Measurements from ENCODE around the gene PPCDC.
"Not testable (repeated sequence)": the region's sequence is repeated elsewhere in the genome, so short reads cannot be mapped to it uniquely, and the experiment has no call there.

PPCDC gene

DNA sequence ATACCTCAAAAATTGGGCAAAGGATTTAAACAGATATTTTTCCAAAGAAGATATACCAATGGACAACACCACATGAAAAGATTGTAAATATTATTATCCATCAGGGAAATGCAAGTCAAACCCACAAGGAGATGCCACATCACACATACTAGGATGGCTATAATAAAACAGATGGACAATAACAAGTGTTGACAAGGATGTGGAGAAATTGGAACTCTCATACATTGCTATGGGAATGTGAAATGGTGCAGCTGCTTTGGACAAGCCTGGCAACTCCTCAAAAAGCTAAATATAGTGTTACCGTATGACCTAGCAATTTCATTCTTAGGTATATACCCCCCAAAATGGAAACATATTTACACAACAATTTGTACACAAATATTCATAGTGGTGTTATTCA lies 59.3 kb downstream of the PPCDC start:
- ChIA-PET CTCF (no interaction called here), POLR2A (no interaction called here)
- no peak for DNase-seq (ENCODE audit: extremely low spot score)
- TF ChIP-seq ELF4 (IDR thresholded peaks at IDR 0.05) (no peak), FOXK2 (IDR thresholded peaks at IDR 0.05) (no peak), PKNOX1 (IDR thresholded peaks at IDR 0.05) (no peak), ZNF384 (IDR thresholded peaks at IDR 0.05) (no peak)

DNA sequence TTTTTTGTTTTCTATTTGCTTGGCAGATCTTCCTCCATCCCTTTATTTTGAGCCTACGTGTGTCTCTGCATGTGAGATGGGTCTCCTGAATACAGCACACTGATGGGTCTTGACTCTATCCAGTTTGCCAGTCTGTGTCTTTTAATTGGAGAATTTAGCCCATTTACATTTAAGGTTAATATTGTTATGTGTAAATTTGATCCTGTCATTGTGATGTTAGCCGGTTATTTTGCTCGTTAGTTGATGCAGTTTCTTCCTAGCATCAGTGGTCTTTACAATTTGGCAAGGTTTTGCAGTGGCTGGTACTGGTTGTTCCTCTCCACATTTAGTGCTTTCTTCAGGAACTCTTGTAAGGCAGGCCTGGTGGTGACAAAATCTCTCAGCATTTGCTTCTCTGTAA lies 62.3 kb downstream of the PPCDC start:
- POLR2A ChIA-PET, CTCF ChIA-PET: not testable (repeated sequence)

GRCh38 chr15:75089456-75090387 lies 66.3 kb downstream of the PPCDC start:
- no peak for DNase-seq (ENCODE audit: extremely low spot score)
- ChIA-PET POLR2A (interaction anchor here (0.7 to 0.8 kb wide), 2 partner anchors 25 to 112 kb away, joined by 3 read pairs; partner anchors contain the start of gene C15orf39), CTCF (no interaction called here)
- no peak for TF ChIP-seq ZNF384 (IDR thresholded peaks at IDR 0.05)
- TF ChIP-seq ELF4 (IDR thresholded peaks at IDR 0.05) = no peak
- TF ChIP-seq HDGF (IDR thresholded peaks at IDR 0.05; ENCODE audit: borderline replicate concordance) = no peak
- no peak for TF ChIP-seq TARDBP (IDR thresholded peaks at IDR 0.05)
- no peak for TF ChIP-seq CTBP1 (IDR thresholded peaks at IDR 0.05; ENCODE audit: borderline replicate concordance)
- TF ChIP-seq SUZ12 (IDR thresholded peaks at IDR 0.05) = no peak
- no peak for TF ChIP-seq FOXK2 (IDR thresholded peaks at IDR 0.05)
- TF ChIP-seq PKNOX1 (IDR thresholded peaks at IDR 0.05) = no peak
- no peak for TF ChIP-seq SP1 (IDR thresholded peaks at IDR 0.05)
- TF ChIP-seq BHLHE40 (IDR thresholded peaks at IDR 0.05; ENCODE audit: borderline replicate concordance) = no peak
- TF ChIP-seq ARNT (IDR thresholded peaks at IDR 0.05) = no peak
- no peak for TF ChIP-seq NFRKB (IDR thresholded peaks at IDR 0.05)
- no peak for TF ChIP-seq FOXM1 (IDR thresholded peaks at IDR 0.05; ENCODE audit: borderline replicate concordance)
- TF ChIP-seq FOXA1 (IDR thresholded peaks at IDR 0.05) = no peak

More for the DNA sequence above, 62.3 kb downstream of the PPCDC start:
- not testable (repeated sequence) for DNase-seq (ENCODE audit: extremely low spot score)

DNA sequence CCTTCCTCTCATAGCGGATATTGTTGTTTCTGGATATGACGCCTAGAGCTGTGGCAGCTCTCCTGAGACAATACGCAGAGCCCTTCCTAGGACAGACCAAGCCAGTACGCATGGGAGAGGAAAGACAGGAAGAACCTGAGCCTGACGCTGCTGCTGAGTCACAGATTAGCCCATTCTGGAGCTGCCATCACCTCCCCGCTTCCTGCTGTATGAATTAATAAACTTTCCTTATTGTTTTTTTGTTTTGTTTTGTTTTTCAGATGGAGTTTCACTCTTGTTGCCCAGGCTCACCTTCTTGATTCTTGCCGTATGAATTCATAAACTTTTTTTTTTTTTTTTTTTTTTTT lies 67.0 kb downstream of the PPCDC start:
- POLR2A ChIA-PET = no interaction called here
- no peak for DNase-seq (ENCODE audit: extremely low spot score)
- CTCF ChIA-PET = no interaction called here
- TF ChIP-seq CTBP1 (IDR thresholded peaks at IDR 0.05; ENCODE audit: borderline replicate concordance) = no peak

DNA sequence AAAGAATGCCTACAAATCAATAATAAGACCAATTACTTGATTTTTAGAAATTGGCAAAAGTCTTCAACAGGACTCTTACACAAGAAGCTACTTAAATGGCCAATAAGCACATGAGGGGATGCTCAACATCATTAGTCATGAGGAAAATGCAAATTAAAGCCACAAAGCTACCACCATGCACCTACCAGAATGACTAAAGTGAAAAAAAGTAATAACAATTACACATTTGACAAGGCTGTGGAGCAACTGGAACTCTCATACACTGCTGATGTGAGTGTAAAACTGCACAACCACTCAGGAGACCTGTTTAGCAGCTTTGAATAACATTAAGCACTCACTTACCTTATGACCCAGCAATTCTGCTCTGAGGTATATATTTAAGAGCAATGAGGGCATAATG lies 68.4 kb downstream of the PPCDC start:
- ChIA-PET POLR2A (interaction anchor here (0.8 to 1.0 kb wide), 2 partner anchors 16 to 25 kb away, joined by 3 read pairs; no protein-coding TSS in a partner anchor), CTCF (interaction anchor here (0.7 to 1.5 kb wide), 2 partner anchors 26 to 112 kb away, joined by 3 to 5 read pairs; no protein-coding TSS in a partner anchor)
- DNase-seq (ENCODE audit: extremely low spot score) = no peak
- TF ChIP-seq BHLHE40 (IDR thresholded peaks at IDR 0.05; ENCODE audit: borderline replicate concordance) (no peak), FOXM1 (IDR thresholded peaks at IDR 0.05; ENCODE audit: borderline replicate concordance) (no peak), PKNOX1 (IDR thresholded peaks at IDR 0.05) (no peak), SP1 (IDR thresholded peaks at IDR 0.05) (no peak), TARDBP (IDR thresholded peaks at IDR 0.05) (no peak), NFRKB (IDR thresholded peaks at IDR 0.05) (no peak), LEF1 (IDR thresholded peaks at IDR 0.05; ENCODE audit: borderline replicate concordance) (no peak), ZNF384 (IDR thresholded peaks at IDR 0.05) (no peak), HDGF (IDR thresholded peaks at IDR 0.05; ENCODE audit: borderline replicate concordance) (no peak), FOXA1 (IDR thresholded peaks at IDR 0.05) (no peak)

- DNase-seq (ENCODE audit: extremely low spot score); POLR2A ChIA-PET: not testable (repeated sequence)
- CTCF ChIA-PET = interaction anchor here (0.6 kb wide), 1 partner anchor 109 kb away, joined by 3 read pairs; no protein-coding TSS in a partner anchor
Measured at GRCh38 chr15:75094961-75095478, 71.6 kb downstream of the PPCDC start.

DNA sequence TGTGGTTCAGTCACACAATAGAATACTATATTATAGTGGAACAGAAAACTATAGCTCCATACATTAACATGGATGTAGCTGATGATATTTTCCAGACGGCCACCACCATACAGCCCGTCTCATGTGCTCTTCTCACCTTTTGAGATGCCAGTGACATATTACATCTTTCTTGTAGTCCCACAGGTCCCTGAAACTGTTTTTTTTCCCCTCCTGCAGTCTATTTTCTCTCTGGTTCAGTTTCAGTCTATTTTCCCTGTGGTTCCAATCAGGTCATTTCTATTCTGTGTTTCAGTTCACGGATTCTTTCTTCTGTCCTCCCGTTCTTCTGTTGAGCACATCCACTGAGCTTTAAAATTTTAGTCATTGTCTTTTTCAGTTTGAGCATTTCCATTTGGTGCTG lies 72.2 kb downstream of the PPCDC start:
- TF ChIP-seq ARNT (IDR thresholded peaks at IDR 0.05) (no peak), ZNF384 (IDR thresholded peaks at IDR 0.05) (no peak), LEF1 (IDR thresholded peaks at IDR 0.05; ENCODE audit: borderline replicate concordance) (no peak), HDGF (IDR thresholded peaks at IDR 0.05; ENCODE audit: borderline replicate concordance) (no peak), FOXM1 (IDR thresholded peaks at IDR 0.05; ENCODE audit: borderline replicate concordance) (no peak), CTBP1 (IDR thresholded peaks at IDR 0.05; ENCODE audit: borderline replicate concordance) (no peak), FOXA1 (IDR thresholded peaks at IDR 0.05) (no peak), FOXK2 (IDR thresholded peaks at IDR 0.05) (no peak), SP1 (IDR thresholded peaks at IDR 0.05) (no peak)
- ChIA-PET POLR2A (no interaction called here), CTCF (interaction anchor here (0.6 kb wide), 1 partner anchor 109 kb away, joined by 3 read pairs; no protein-coding TSS in a partner anchor)
- no peak for DNase-seq (ENCODE audit: extremely low spot score)

Data from HEK293T (cell line).